GM19023 (cell line): Measurements from ENCODE around the gene NOL3.

ENCODE experiments used
- ATAC-seq: cut with Tn5 transposase; IDR thresholded peaks from one replicate; pipeline ENCODE4 v1.9.1; 2021; ENCODE audit warnings: mild to moderate bottlenecking, moderate library complexity; ENCODE audit not compliant: unreplicated experiment

NOL3 gene

GRCh38 chr16:67204076-67204475, 33.7 kb downstream of the NOL3 start:
- ATAC-seq = no peak

DNA sequence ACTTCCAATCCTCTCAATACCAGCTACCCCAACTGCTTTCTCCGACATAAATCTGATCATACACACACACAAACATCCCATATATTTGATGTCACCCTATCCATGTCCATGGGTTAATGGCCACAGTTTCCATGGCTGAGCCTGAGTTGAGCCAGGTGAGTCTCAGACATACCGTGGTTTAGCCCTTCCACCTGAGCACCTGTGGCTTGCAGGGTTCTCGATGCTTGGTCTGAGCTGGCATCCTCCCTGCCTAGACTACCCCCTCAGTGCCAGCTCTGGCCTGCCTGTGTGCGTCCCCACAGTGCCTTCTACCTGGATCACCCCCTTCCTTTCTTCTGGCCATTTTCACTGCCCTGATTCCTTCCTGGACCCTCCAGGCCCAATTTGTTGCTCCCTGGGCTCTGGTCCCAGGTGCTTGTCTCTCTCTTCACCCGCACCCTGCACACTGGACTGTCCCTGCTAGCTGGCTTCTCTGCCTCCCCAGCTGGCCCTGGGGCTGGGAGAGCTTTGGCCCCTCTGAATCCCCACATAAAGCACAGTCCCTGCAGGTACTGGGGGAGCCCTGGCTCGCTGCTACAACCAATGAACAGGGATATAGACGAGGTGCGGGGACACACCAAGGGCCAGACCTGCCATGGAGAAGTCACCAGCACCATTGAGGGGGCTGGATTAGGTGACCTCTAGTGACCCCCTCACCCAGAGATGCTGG, 35.9 kb downstream of the NOL3 start:
- no peak for ATAC-seq

DNA sequence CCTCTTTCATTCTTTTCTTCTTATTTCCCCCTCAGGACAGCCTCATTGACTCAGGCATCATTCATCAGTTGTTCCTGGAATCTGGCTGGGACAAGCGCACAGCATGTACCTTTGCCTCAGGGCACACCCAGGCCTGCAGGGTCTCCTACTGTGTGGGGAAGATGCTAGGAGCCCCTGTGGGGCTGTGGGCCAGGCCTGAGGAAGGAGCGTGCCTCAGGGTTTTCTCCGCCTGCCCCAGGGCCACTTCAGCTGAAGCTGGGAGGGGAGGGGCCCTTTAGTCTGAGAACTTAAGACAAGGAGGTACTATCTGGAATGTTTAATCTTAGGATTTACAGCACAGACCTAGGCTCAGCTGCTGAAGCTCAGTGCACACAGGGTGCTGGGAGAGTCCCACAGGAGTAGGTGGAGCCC, 36.5 kb downstream of the NOL3 start:
- no peak for ATAC-seq

DNA sequence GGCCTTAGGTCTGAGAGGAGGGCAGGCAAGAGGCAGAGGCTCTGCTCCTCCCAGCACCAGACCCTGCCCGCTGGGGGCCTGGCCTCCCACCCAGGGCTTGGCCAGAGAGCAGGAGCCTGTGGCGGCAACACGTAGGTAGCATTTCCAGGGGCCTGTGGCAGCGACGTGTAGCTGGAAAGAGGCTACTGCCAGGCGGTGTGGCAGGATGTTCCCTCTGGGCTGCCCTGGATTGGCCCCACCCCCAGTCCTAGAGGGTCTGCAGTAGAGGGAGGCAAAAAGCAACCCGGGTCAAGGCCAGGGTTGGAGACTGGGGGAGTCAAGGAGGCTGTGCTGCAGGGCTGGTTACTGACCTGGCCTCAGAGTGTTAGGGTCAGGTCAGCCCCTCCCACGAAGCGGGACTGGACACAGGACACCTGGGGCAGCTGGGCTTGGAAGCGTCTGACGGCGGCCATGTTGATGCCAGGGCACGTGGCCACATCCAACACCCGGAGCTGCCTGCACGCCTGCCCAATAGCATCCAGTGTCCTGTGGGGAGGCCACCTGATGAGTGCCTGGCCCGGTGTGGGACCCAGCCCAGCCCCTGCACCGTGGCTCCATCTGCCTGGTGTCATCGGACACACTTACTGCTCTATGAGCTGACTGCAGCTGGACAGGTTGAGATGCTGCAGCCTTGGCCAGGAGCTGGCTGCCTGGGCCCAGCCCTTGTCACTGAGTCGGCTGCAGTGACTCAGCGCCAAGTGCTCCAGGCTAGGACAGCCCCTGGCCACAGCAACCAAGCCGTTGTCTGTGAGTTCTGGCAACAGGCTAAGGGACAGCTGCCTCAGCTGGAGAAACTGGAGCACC, 37.1 kb downstream of the NOL3 start:
- ATAC-seq = no peak

DNA sequence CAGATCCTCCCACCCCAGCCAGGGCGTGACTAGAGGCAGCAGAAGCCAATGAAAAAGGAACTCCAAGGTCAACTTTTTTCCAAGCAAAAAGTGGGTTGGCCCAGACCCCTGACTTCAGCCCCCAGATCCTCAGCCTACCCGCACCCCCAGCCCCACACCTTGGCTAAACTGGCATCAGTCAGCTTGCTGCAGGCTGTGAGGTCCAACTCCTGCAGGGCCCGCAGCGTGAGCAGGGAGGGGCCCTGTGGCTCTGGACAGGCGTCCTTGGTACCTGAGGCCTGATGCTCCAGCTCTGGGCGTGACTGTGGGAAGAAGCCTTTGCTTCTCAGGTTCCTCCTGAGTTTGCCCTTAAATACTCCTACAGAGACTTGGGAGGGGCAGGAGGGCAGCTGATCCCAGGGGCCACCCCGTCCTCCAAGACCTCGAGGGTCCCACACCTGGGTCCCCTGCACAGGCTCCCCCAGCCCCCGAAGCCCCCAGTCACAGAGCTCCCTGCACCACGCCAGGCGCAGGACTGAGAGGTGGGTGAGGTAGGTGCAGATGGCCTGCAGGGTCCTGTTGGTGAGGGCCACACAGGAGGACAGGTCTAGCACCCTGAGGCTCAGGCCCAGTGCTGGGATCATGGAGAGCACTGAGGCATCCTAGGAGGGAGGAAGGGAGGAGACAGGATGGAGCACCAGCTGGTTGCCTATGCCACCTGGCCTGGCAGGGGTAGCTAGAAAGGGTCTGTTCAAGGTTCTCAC, 38.0 kb downstream of the NOL3 start:
- no peak for ATAC-seq

GRCh38 chr16:67209565-67209964, 39.2 kb downstream of the NOL3 start:
- ATAC-seq = no peak

DNA sequence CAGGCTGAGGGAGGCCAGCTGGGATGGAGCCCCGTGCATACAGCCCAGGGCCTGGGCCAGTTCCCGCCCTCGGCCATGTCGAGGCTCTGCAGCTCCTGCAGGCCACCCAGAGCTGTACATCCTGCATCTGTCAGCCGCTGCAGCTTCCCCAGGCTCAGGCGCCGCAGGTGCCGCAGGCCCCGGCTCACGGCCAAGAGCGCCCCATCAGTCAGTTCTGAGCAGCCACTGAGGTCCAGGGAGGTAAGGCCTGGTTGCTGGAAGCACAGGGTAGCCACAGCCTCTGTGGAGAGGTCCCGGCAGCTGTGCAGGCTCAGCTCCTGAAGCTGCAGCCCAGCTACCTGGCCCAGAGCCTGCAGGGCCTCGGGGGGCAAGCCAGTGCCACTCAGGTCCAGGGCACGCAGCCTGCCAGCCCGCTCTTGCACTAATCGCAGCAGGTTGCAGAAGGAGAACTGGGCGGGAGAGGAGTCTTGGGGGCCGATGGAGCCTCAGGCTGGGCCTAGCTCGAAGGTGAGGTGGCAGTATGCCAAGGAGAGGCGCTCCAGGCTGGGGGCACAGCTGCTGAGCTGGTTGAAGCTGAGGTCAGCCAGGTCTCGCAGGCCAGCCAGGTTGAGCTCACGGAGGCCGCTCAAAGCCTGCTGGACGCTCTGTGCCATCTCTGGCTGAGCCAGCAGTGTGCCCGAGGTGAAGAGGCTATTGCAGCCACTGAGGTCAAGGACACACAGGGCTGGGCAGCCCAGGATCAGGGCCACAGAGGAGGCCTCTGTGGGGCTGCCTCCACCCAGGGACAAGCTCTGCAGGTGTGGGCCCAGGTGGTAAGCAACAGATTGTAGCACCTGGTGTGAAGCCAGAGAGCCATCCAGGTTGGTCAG, 40.0 kb downstream of the NOL3 start:
- no peak for ATAC-seq

- no peak for ATAC-seq
Observed at GRCh38 chr16:67211674-67212073, 41.3 kb downstream of the NOL3 start.

- no peak for ATAC-seq
Observed at GRCh38 chr16:67212766-67213165, 42.4 kb downstream of the NOL3 start.

DNA sequence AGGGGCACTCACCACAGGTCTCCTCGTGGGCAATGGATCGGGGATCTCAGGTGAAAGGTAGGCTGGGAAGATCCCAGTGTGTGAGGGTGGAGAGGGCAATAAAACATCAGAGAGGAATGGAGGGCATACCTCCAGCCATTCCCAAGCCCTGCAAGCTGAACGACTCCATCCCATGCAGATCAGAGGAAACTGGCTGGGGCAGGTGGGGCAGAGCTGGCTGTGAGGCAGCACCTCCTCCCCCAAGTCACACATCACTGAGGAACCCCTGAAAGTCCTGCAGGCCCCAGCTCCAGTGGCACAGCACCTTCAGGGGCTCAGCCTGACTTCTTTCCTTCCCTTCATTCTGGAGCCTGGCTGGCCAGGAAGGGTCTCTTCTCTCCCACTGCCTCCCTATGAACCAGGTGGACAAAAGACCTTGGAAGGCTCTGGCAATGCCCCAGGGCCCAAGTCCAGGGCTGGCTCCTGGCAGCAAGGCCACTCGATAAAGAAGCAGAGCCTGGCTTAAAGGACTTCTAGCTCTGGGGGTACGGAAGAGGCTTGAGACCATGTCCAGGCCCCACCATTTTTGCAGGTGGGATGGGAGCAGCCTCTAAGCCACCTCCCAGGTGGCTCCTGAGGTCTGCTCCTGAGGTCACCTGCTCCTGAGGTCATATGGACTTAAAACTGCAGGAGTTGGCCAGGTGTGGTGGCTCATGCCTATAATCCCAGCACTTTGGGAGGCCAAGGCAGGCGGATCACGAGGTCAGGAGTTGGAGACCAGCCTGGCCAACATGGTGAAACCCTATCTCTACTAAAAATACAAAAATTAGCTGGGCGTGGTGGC, 43.1 kb downstream of the NOL3 start:
- no peak for ATAC-seq

DNA sequence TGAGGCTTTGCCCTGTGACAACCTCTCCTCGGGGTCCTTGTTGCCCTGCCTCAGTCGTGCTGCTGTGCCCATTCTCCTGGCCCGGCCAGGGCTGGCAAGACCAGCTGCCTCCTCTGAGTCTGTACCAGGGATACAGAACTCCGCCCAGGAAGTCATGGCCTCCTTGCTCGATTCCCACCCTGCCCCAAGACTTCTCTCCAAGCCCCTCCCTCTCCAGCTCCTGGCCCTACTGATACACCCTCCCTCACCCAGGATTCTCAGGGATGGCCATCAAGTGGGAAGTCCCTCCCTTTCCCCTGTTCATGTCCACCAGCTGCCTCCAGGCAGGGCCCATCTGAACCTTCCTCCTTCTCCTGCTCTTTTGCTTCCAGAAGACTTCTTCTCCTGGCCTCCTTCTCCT, 45.4 kb downstream of the NOL3 start:
- no peak for ATAC-seq

- ATAC-seq = no peak
Observed at GRCh38 chr16:67216612-67217490, 46.5 kb downstream of the NOL3 start.

DNA sequence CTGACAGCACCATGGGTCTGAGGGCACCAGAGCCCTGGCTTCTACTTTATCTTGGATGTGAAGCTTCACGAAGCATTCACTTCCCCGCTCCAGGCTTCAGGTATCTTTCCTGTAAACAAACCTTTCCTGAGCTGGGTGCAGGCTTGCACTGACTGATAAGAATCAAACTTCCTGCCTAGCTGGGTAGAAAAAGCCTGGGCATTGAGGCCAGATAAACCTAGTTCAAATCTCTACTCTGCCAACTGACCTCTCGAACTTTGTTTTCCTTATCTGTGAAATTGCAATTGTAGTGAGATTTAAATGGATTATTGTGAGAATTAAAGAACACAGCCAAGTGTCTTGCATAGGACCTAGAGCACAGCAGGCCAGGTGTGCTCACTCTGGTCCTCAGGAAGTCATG, 53.7 kb downstream of the NOL3 start:
- no peak for ATAC-seq
